ENCODE data around the gene DCD.

Gene DCD

GRCh38 chr12:54631551-54631950, 16.6 kb downstream of the DCD start:
- Mint-ChIP-seq H3K27ac (no peak overlapping the region), H3K9me3 (peaks cover 10% of the 10 kb centered on the region), H3K36me3 (no peaks in the 10 kb centered on the region), H3K27me3 (peaks cover 63% of the 10 kb centered on the region), H3K4me3 (no peak overlapping the region), H3K4me1 (peaks cover 5% of the 10 kb centered on the region)
- ATAC-seq: no peak

GRCh38 chr12:54629925-54630324, 18.2 kb downstream of the DCD start:
- Mint-ChIP-seq H3K9me3 (peaks cover 14% of the 10 kb centered on the region), H3K27me3 (peaks cover 70% of the 10 kb centered on the region), H3K27ac (no peak overlapping the region), H3K36me3 (no peaks in the 10 kb centered on the region), H3K4me3 (no peak overlapping the region), H3K4me1 (peaks cover 5% of the 10 kb centered on the region)
- ATAC-seq: no peak

GRCh38 chr12:54628186-54628846, 19.8 kb downstream of the DCD start:
- Mint-ChIP-seq H3K36me3 (no peaks in the 10 kb centered on the region), H3K4me1 (peaks cover 5% of the 10 kb centered on the region), H3K27ac (no peak overlapping the region), H3K27me3 (peaks cover 72% of the 10 kb centered on the region), H3K9me3 (peaks cover 17% of the 10 kb centered on the region), H3K4me3 (no peak overlapping the region)
- no peak for ATAC-seq

- Mint-ChIP-seq H3K4me3 (no peak overlapping the region), H3K36me3 (no peaks in the 10 kb centered on the region), H3K4me1 (peaks cover 2% of the 10 kb centered on the region), H3K9me3 (peaks cover 17% of the 10 kb centered on the region), H3K27me3 (peaks cover 72% of the 10 kb centered on the region), H3K27ac (no peak overlapping the region)
- ATAC-seq: no peak
These were observed 20.9 kb downstream of the DCD start for GRCh38 chr12:54627304-54627703.

GRCh38 chr12:54625598-54625997, 22.6 kb downstream of the DCD start:
- no peak overlapping the region for H3K27ac Mint-ChIP-seq

GRCh38 chr12:54624315-54625279, 23.6 kb downstream of the DCD start:
- peaks cover 17% of the 10 kb centered on the region for H3K9me3 Mint-ChIP-seq
- ATAC-seq: no peak
- no peaks in the 10 kb centered on the region for H3K4me1 Mint-ChIP-seq
- H3K27me3 Mint-ChIP-seq: peaks cover 67% of the 10 kb centered on the region
- H3K4me3 Mint-ChIP-seq: no peak overlapping the region
- H3K36me3 Mint-ChIP-seq: no peaks in the 10 kb centered on the region
- no peak overlapping the region for H3K27ac Mint-ChIP-seq

More at GRCh38 chr12:54625598-54625997, 22.6 kb downstream of the DCD start:
- Mint-ChIP-seq H3K36me3 (no peaks in the 10 kb centered on the region), H3K4me1 (no peaks in the 10 kb centered on the region), H3K27me3 (peaks cover 77% of the 10 kb centered on the region), H3K9me3 (peaks cover 17% of the 10 kb centered on the region), H3K4me3 (no peak overlapping the region)
- ATAC-seq: no peak

- H3K9me3 Mint-ChIP-seq: peaks cover 12% of the 10 kb centered on the region
These were observed 25.5 kb downstream of the DCD start for GRCh38 chr12:54622463-54623183.

GRCh38 chr12:54616933-54617680, 31.1 kb downstream of the DCD start:
- Mint-ChIP-seq H3K9me3 (no peaks in the 10 kb centered on the region), H3K4me3 (no peak overlapping the region), H3K27ac (no peak overlapping the region), H3K4me1 (peaks cover 12% of the 10 kb centered on the region), H3K36me3 (no peaks in the 10 kb centered on the region), H3K27me3 (peaks cover 30% of the 10 kb centered on the region)
- no peak for ATAC-seq

More at GRCh38 chr12:54622463-54623183, 25.5 kb downstream of the DCD start:
- Mint-ChIP-seq H3K36me3 (no peaks in the 10 kb centered on the region), H3K27me3 (peaks cover 55% of the 10 kb centered on the region), H3K27ac (no peak overlapping the region), H3K4me3 (no peak overlapping the region), H3K4me1 (no peaks in the 10 kb centered on the region)
- ATAC-seq: no peak

GRCh38 chr12:54612225-54612750, 35.9 kb downstream of the DCD start:
- H3K9me3 Mint-ChIP-seq: no peaks in the 10 kb centered on the region
- H3K4me1 Mint-ChIP-seq: peaks cover 10% of the 10 kb centered on the region
- H3K36me3 Mint-ChIP-seq: no peaks in the 10 kb centered on the region
- H3K4me3 Mint-ChIP-seq: no peak overlapping the region
- H3K27ac Mint-ChIP-seq: no peak overlapping the region
- ATAC-seq: no peak
- peaks cover 38% of the 10 kb centered on the region for H3K27me3 Mint-ChIP-seq

GRCh38 chr12:54611715-54612149, 36.4 kb downstream of the DCD start:
- H3K4me3 Mint-ChIP-seq: no peak overlapping the region
- no peak for ATAC-seq
- H3K36me3 Mint-ChIP-seq: no peaks in the 10 kb centered on the region
- no peaks in the 10 kb centered on the region for H3K9me3 Mint-ChIP-seq
- H3K27ac Mint-ChIP-seq: no peak overlapping the region
- H3K27me3 Mint-ChIP-seq: peaks cover 42% of the 10 kb centered on the region
- peaks cover 4% of the 10 kb centered on the region for H3K4me1 Mint-ChIP-seq

- no peaks in the 10 kb centered on the region for H3K9me3 Mint-ChIP-seq
- ATAC-seq: no peak
- no peak overlapping the region for H3K27ac Mint-ChIP-seq
- H3K4me3 Mint-ChIP-seq: no peak overlapping the region
- no peaks in the 10 kb centered on the region for H3K4me1 Mint-ChIP-seq
- H3K27me3 Mint-ChIP-seq: peaks cover 21% of the 10 kb centered on the region
- H3K36me3 Mint-ChIP-seq: no peaks in the 10 kb centered on the region
These were observed 39.4 kb downstream of the DCD start for GRCh38 chr12:54608769-54609168.

GRCh38 chr12:54608156-54608555, 40.0 kb downstream of the DCD start:
- Mint-ChIP-seq H3K27ac (no peak overlapping the region), H3K27me3 (peaks cover 21% of the 10 kb centered on the region), H3K9me3 (no peaks in the 10 kb centered on the region), H3K4me1 (peaks cover 1% of the 10 kb centered on the region), H3K4me3 (no peak overlapping the region), H3K36me3 (no peaks in the 10 kb centered on the region)
- no peak for ATAC-seq

- Mint-ChIP-seq H3K4me1 (peaks cover 6% of the 10 kb centered on the region), H3K4me3 (no peak overlapping the region), H3K27me3 (peaks cover 21% of the 10 kb centered on the region), H3K27ac (no peak overlapping the region), H3K36me3 (no peaks in the 10 kb centered on the region), H3K9me3 (no peaks in the 10 kb centered on the region)
- no peak for ATAC-seq
These were observed 41.6 kb downstream of the DCD start for GRCh38 chr12:54606556-54606955.

GRCh38 chr12:54605138-54605970, 42.8 kb downstream of the DCD start:
- H3K9me3 Mint-ChIP-seq: no peaks in the 10 kb centered on the region
- H3K4me3 Mint-ChIP-seq: no peak overlapping the region
- no peak overlapping the region for H3K27ac Mint-ChIP-seq
- ATAC-seq: no peak
- H3K36me3 Mint-ChIP-seq: no peaks in the 10 kb centered on the region
- H3K4me1 Mint-ChIP-seq: peaks cover 6% of the 10 kb centered on the region
- peaks cover 21% of the 10 kb centered on the region for H3K27me3 Mint-ChIP-seq

Data from stimulated activated memory B cell treated with anti-CD40 and anti-IgM and Interleukin-4, amounts not matched to agents 10 μg/mL and 1 μg/mL and 100 μg/mL, for 72 hours (primary cell).